ENCODE results near the gene ELMOD1.

- TF ChIP-seq POLR2AphosphoS5 (IDR thresholded peaks at IDR 0.05), result no peak
- TF ChIP-seq POLR2A (IDR thresholded peaks at IDR 0.05; ENCODE audit: low read depth), result no peak
These were observed 74.1 kb downstream of the ELMOD1 start for GRCh38 chr11:107665018-107665417.
